GM12891 (cell line): ENCODE data around the gene SMAD3.
A peak's percentile ranks its signal among the peaks of the same experiment; 100 is the strongest.

Source experiments
- DNase-seq: peaks from one replicate; pipeline ENCODE4 v3.0.0; 2011; ENCODE audit warnings: low spot score; ENCODE audit not compliant: insufficient read length
- FAIRE-seq: peaks from 2 replicates; lab custom pipeline; 2011; peaks lifted over from hg19 to GRCh38; lab: Jason Lieb, UNC
- PAX5 ChIP-seq: IDR thresholded peaks from 2 replicates; pipeline ENCODE4 v1.6.1; 2011; ENCODE audit warnings: low read length, moderate library complexity, mild to moderate bottlenecking; ENCODE audit not compliant: insufficient read depth, severe bottlenecking
- POLR2A ChIP-seq: IDR thresholded peaks from 2 replicates; pipeline ENCODE4 v1.6.1; 2011; ENCODE audit warnings: low read depth, low read length, control low read depth
- POLR2AphosphoS5 ChIP-seq: IDR thresholded peaks from 2 replicates; pipeline ENCODE4 v1.6.1; 2011; ENCODE audit warnings: low read depth, low read length, control low read depth
- POU2F2 ChIP-seq: IDR thresholded peaks from 2 replicates; pipeline ENCODE4 v1.6.1; 2011; ENCODE audit warnings: low read depth, mild to moderate bottlenecking, control low read depth, low read length, moderate library complexity
- SPI1 ChIP-seq: IDR thresholded peaks from 2 replicates; pipeline ENCODE4 v1.6.1; 2011; ENCODE audit warnings: low read depth, low read length, control low read depth
- TAF1 ChIP-seq: IDR thresholded peaks from 2 replicates; pipeline ENCODE4 v1.6.1; 2011; ENCODE audit warnings: low read depth, low read length, control low read depth

Gene SMAD3

GRCh38 chr15:67062369-67062985, 2.9 kb upstream of the SMAD3 start:
- DNase-seq: no peak
- TF ChIP-seq POU2F2: no peak
- TF ChIP-seq PAX5: no peak
- TF ChIP-seq POLR2AphosphoS5: no peak
- TF ChIP-seq SPI1: no peak
- TF ChIP-seq TAF1: no peak
- no peak for TF ChIP-seq POLR2A
- no peak for FAIRE-seq

GRCh38 chr15:67063689-67064606, 1.5 kb upstream of the SMAD3 start:
- no peak for DNase-seq
- FAIRE-seq: no peak

GRCh38 chr15:67064607-67065530, 533 bp upstream of the SMAD3 start:
- TF ChIP-seq POLR2AphosphoS5: no peak
- peak; percentile 7; the same call in 1 of the 2 replicates for TF ChIP-seq SPI1
- peak; percentile 23; the same call in 1 of the 2 replicates for TF ChIP-seq POU2F2
- FAIRE-seq (no peak), DNase-seq (peak; percentile 46)

More at GRCh38 chr15:67063689-67064606, 1.5 kb upstream of the SMAD3 start:
- TF ChIP-seq SPI1 (no peak), PAX5 (no peak), TAF1 (no peak), POLR2AphosphoS5 (no peak), POU2F2 (no peak), POLR2A (no peak)

GRCh38 chr15:67066041-67066958, 898 bp downstream of the SMAD3 start:
- no peak for TF ChIP-seq POU2F2
- peak; percentile 69 for TF ChIP-seq POLR2AphosphoS5
- TF ChIP-seq PAX5: no peak
- DNase-seq (no peak), FAIRE-seq (no peak)

GRCh38 chr15:67066959-67067853, 1.8 kb downstream of the SMAD3 start:
- no peak for DNase-seq
- TF ChIP-seq POU2F2 (no peak), POLR2A (no peak; the same call in 1 of the 2 replicates), POLR2AphosphoS5 (no peak), TAF1 (no peak), SPI1 (no peak), PAX5 (no peak)
- FAIRE-seq: no peak

GRCh38 chr15:67067930-67068551, 2.6 kb downstream of the SMAD3 start:
- TF ChIP-seq TAF1 (no peak), SPI1 (no peak), PAX5 (no peak), POU2F2 (no peak), POLR2AphosphoS5 (no peak), POLR2A (no peak)
- DNase-seq (no peak), FAIRE-seq (no peak)

- TF ChIP-seq SPI1 (no peak), POLR2AphosphoS5 (no peak), POU2F2 (no peak), TAF1 (no peak), POLR2A (no peak), PAX5 (no peak)
- FAIRE-seq (no peak), DNase-seq (no peak)
These were observed 3.5 kb downstream of the SMAD3 start for GRCh38 chr15:67068710-67069400.
